Stimulated activated CD8-positive, alpha-beta memory T cell treated with anti-CD3 and anti-CD28 coated beads, Interleukin-7, amount 100 ng/mL, for 48 hours (primary cell): ENCODE results near the gene DENND4C.
"Not testable (repeated sequence)": the region's sequence is repeated elsewhere in the genome, so short reads cannot be mapped to it uniquely, and the experiment has no call there.

Experiments
- DNase-seq, 2 donors: peaks; one replicate each; pipeline ENCODE4 v3.0.0-alpha.2; 2020; ENCODE audit warnings: low read depth in 1 of 2; ENCODE audit errors: extremely low read depth in 1 of 2

The DENND4C gene

DNA sequence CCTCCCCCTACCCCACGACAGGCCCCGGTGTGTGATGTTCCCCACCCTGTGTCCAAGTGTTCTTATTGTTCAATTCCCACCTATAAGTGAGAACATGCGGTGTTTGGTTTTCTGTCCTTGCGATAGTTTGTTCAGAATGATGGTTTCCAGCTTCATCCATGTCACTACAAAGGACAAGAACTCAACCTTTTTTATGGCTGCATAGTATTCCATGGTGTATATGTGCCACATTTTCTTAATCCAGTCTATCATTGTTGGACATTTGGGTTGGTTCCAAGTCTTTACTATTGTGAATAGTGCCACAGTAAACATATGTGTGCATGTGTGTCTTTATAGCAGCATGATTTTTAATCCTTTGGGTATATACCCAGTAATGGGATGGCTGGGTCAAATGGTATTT, 35.1 kb downstream of the DENND4C start:
- DNase-seq = not testable (repeated sequence)

DNA sequence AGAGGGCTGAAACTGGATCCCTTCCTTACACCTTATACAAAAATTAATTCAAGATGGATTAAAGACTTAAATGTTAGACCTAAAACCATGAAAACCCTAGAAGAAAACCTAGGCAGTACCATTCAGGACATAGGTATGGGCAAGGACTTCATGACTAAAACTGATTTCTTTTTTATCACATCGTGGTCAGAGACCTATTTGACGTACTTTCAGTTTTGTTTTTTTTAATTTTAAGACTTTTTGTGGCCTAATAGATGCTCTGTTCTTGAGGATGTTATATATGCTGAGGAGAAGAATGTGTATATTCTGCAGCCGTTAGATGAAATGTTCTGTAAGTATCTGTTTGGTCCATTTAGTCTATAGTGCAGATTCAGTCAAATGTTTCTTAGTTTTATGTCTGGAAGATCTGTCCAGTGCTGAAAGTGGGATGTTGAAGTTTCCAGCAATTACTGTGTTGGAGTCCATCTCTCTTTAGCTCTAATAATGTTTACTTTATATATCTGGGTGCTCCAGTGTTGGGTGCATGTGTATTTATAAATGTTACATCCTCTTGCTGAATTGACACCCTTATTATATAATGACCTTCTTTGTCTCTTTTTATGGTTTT, 36.4 kb downstream of the DENND4C start:
- DNase-seq = not testable (repeated sequence)

DNA sequence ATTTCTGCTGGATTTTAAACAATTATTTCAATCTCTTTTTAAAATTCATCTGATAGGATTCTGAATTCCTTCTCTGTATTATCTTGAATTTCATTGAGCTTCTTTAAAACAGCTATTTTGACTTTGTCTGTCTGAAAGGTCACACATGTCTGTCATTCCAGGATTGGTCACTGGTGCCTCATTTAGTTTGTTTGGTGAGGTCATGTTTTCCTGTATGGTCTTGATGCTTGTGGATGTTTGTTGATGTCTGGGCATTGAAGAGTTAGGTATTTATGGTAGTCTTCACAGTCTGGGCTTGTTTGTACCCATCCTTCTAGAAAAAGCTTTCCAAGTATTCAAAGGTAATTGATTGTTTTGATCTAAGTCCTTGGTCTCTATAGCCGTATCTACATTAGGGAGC, 39.1 kb downstream of the DENND4C start:
- no peak for DNase-seq

DNA sequence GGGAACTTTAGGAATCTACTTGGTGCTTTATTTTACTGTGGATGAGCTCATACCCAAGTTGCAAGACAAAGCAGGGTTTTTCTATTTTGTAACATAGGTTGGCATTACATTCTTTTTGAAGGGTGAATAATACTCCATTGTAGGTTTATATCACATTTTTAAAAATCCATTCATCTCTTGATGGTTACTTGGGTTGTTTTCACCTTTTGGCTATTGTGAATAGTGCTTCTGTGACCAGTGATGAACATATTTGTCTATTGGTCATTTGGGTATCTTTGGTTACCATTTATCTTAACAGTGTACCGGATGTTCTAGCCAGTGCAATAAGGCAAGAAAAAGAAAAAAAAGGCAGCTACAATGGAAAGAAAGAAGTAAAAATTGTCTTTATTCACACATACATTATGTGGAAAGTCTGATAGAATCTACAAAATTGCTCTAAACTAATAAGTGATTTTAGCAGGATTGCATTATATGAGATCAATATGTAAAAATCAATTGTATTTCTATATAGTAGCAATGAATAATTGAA, 40.0 kb downstream of the DENND4C start:
- DNase-seq = no peak

DNA sequence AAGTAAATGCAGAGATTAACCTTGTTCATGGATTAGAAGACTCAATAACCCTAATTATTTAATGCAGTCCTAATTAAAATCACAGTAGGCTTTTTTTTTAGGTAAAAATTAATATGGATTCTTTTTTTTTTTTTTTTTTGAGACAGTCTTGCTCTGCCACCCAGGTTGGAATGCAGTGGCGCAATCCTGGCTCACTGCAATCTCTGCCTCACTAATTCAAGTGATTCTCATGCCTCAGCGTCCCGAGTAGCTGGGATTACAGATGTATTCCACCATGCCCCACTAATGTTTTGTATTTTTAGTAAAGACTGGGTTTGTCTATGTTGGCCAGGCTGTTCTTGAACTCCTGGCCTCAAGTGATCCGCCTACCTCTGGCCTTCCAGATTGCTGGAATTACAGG, 40.6 kb downstream of the DENND4C start:
- no peak for DNase-seq

DNA sequence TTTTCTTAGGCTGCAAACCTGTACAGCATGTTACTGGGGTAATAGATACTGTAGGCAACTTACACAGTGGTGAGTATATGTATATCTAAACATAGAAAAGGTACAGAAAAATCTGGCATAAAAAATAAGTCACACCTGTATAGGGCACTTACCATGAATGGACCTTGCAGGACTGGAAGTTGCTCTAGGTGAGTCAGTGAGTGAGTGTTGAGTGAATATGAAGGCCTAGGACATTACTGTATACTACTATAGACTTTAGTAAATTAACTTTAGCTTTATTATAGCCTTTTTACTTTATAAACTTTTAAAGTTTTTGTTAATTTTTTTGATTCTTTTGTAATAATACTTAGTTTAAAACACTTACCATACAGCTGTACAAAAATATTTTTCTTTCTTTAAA, 51.3 kb downstream of the DENND4C start:
- DNase-seq = no peak

DNA sequence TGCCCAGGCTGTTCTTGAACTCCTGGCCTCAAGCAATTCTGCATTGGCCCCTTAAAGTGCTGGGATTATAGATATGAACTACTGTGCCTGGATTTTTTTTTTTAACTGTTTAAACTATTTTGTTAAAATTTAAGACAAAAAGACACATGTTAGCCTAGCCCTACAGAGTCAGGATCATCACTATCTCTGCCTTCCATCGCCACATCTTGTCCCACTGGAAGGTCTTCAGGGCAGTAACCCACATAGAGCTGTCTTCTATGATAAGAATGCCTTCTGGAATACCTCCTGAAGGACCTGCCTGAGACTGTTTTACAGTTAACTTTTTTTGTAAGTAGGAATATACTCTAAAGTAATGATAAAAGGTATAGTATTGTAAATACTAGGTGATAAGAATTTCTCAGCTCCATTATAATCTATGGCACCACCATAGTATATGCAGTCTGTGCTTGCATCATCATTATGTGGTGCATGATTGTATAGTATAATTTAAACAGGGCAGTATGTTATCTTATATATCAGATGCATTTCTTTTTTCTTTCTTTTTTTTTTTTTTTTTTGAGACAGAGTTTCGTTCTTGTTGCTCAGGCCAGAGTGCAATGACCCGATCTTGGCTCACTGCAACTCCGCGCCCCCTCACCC, 52.7 kb downstream of the DENND4C start:
- DNase-seq = no peak

DNA sequence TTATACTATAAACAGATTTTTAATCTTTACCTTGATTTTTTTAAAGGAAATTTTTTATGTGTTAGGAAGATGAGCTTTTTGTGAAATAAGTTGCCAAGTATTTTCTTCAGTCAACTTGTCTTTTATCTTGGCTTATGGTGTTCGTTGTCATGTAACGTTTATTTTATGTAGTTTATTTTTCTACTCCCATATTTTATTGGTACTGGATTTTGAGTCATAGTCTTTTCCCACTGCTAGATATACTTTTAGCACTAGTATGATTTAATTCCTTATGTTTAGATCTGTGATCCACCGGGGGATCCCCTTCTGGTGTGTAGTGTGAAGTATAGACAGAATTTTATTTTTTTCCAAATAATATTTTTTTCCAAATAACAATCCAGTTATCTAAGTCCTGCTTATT, 54.2 kb downstream of the DENND4C start:
- DNase-seq = no peak

DNA sequence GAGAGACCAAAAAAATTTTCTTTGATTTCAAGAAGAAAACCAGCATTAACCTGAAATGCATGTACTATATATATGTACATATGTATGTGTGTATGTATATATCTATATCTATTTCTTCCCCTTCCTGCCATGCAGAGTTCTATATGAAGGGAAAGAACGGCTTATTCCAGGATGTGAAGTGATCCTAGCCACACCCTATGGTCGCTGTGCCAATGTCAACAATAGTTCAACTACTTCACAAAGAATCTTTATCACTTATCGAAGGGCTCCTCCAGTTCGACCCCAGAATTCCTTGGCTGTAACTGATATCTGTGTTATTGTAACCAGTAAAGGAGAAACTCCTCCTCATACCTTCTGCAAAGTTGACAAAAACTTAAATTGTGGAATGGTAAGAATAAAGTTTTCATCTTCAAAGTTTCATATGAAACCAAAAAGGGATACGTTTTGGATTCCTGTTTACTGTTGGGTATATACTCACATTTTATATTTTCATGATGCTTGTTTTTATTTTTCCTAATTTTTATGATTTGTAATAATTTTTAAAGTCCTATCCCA, 56.2 kb downstream of the DENND4C start:
- no peak for DNase-seq

DNA sequence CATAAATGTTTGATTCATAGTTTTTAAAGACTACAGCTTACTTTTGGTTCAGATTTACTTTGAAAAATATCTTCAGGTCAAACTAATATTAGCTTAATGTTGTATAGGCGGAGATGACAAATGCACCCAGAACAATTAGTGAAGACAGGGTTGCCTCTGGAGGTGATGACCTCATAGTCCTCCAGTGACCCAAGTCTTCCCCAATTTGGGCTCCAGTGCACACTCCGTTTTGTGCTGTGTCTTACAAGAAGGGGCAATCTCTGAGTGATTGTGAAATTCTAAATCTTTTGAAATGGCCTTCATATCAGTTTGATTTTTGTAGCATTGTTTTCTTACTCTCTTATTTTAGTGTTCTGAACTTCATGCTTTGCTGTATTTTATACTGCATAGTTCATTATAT, 57.6 kb downstream of the DENND4C start:
- no peak for DNase-seq

DNA sequence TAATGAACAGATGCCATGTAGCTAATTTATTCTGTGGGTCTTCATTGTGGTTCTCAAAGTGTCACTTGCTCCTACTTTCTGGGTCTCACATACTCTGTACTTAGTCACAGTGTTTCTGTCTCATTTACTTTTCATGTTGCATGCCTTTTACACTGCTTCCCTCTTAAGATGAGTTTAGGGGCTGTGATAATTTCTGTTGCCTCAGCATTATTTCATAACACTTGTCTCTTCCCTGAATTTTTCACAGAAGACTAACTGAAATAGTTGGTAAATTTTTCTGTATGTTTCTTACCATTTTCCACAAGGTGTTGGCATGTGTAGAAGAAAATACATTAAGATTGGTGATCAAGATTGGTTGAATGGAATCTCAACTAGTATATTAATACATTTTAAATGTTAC, 59.6 kb downstream of the DENND4C start:
- no peak for DNase-seq

DNA sequence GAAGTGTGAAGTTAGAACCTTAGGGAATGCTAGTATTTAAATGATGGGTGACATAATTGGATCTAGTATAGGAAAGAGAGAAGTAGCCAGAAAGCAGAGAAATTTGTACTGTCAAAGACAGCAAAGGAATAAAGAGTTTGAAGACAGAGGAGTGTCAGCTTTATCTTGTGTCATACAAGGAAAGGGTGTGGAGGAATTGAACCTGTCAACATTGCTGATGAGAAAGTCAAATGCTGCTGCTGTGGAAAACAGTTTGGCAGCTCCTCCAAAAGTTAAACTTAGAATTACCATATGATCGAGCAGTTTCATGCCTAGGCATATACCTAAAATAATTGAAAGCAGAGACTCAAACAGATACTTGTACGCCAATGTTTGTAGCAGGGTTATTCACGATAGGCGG, 63.7 kb downstream of the DENND4C start:
- DNase-seq = no peak

DNA sequence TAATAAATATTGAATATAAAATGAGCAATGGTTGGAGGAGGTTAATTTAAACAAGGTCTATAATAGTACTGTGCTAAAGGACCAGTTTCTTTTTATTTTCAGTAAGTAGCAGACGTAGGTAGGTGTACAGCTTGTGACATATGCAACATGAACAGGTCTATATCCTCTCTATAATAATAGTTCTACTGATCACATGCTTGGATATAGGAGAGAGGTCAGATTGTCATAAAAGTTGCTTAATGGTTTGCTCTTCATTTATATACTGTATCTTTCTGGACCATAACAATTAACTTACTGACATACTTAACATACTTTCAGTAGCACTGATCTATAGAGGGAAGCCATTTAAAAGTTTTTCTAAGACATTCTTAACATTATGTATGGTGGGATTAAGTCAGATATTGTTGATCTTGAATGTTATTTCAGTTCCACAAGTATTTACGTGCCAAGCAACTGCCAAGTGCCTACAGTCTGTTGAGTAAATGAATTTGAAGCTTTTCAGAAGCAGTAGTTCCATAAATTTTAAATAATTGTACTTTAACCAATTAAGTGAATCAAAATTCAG, 68.0 kb downstream of the DENND4C start:
- DNase-seq = no peak

DNA sequence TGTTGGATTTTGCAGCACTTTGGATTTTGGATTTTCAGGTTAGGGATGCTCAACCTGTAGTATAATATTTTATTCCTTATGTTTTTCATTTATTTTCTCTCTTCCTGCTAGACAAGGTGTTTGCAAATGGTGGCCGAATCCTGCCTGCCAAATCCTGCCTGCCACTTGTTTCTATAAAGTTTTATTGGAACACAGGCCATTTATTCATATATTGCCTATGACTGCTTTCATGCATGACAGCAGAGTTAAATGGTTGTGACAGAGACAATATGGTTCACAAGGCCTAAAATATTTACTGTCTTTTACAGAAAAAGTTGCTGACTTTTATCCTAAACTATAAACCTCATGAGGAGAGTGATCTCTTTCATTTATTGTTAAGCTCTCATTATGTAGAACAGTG, 72.7 kb downstream of the DENND4C start:
- no peak for DNase-seq

DNA sequence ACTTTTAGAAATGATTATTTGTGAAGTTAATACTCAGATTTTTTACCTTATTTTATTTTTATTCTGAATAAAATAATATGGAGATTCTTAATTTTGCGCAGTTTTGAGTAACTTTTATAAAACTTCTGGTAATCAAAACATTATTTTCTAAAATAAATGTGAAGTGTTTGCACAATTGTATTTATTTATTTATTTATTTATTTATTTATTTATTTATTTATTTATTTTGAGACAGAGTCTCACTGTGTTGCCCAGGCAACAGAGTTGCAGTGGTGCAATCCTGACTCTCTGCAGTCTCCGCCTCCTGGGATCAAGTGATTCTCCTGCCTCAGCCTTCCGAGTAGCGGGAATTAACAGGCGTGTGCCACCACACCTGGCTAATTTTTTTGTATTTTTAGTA, 76.1 kb downstream of the DENND4C start:
- no peak for DNase-seq

DNA sequence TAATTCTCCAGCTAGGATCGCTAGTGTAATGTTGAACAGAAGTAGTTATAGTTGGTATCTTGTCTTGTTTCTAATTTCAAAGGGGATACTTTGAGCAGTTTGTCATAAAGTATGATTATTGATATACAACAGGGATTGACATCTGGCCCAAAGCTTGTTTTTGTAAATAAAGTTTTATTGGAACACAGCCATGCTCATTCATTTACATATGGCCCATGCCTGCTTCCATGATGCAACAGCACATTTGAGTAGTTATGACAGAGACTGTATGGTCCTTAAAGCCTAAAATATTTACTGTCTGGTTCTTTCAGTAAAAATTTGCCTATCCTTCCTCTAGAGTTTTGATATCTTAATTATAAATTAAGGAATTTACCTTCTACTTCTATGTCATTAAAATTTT, 79.8 kb downstream of the DENND4C start:
- DNase-seq = no peak

DNA sequence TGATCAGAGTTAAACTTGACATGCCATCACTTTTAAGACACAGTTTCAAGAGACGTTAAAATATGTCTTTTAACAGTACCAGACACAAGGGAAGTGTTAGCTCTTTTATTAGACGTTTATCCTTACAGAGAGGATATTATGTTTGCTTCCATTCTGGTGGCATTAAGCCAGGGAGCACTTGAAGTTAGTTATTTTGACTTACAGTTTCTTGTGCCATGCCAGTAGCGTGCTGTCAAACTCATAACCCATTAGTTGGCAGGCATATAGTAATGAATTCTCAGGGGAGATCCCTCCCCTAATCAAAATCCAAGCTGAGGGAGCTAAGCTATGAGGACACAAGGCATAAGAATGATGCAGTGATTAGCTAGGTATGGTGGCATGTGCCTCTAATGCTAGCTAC, 83.1 kb downstream of the DENND4C start:
- no peak for DNase-seq

DNA sequence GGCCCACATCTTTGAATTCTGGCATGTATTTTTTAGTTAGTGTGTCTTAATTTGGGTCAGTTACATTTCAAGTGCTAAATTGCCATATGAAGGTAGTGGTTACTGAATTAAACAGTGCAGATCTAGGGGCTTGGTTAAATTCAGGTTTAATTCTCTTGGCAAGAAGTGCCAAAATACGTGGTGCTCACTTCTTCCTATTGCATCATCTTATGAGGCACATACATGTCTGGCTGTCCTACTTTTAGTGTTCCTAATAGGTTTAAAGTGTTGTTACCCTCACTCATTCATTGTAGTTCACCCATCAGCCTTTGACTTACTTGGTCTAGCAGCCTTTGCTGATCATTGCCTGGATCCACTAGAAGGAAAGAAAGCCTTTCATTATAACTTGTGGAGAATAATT, 90.0 kb downstream of the DENND4C start:
- no peak for DNase-seq

DNA sequence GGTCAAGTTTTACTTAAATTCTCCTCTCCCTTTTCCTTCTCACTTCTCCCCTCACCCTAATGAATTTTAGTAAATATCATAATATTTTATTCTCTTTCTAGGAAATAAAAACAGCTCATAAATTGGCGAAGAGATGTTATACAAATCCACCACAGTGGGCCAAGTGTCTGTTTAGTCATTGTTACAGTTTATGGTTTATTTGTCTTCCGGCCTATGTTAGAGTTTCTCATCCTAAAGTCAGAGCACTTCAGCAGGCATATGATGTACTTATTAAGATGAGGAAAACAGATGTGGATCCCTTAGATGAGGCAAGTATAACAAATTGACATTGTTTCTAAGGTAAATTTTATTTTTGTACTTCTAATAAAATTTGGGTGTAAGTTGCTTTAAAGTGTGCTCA, 101.4 kb downstream of the DENND4C start:
- DNase-seq = no peak

DNA sequence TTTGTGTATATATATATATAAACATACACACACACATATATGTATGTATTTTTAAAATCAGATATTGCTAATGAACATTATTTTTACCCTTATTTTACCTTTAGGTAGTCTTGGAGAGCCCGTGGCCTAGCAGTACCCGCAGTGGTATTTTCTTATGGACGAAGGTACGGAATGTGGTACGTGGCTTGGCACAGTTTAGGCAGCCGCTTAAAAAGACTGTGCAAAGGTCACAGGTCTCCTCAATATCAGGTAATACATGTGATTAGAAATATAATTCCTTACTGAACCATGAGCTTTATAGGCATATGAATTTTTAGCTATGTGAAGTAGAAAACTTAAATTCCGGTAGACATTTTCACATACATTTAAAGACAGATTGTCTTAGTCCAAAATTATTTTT, 105.7 kb downstream of the DENND4C start:
- DNase-seq = no peak

DNA sequence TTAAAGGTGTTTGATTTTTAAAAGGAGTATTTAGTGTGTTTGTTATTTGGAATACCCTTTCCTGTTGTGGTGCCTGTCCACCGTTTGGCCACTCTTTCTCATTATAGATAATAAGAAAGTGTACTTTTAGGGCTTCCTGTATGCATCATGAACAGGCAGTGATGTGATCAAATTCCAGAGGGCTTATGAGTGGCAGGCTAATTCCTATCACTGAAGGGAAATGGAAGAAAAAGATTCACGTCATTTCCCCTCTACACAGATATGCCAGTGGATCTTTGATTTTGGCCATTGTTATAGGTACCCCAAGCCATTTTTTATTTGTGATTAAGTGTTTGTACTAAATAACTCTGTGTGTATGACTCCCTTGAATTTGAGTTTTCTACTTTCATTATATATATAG, 112.5 kb downstream of the DENND4C start:
- no peak for DNase-seq

DNA sequence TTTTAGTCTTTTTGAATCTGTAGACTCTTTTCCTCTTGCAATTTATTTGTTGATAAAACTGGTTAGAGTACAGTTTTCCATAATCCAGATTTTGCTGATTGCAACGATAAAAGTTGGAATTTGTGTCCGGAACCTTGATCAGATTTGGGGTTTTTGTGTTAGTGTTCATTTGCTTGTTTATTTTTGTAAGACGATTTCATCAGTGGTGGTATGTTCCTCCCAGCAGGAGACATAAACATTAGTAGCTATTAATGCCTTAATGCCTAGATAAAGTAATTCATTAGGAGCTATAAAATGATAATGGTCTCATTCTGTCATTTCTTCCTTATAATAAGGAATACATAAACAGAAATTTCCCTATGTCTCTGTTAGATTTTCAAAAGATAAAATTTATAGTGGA, 128.2 kb downstream of the DENND4C start:
- no peak for DNase-seq
